ENCODE results near the gene GPR39. TPM values are rescaled to one million over a fixed set of nuclear protein-coding genes. Genes with fewer than 3 reads are reported as not detected.
A peak's percentile ranks its signal among the peaks of the same experiment; 100 is the strongest.

GPR39 gene
- total and polyA plus RNA-seq, 12 donors: 0.04 TPM; not detected in 11

GRCh38 chr2:132642415-132642814, 225.8 kb downstream of the GPR39 start:
- Histone ChIP-seq H3K4me3 (no peak overlapping the region), H3K27me3 (peaks cover 0 to 31% (median 17%) of the 10 kb centered on the region in 7 donors), H3K36me3 (no peaks in the 10 kb centered on the region), H3K4me1 (no peaks in the 10 kb centered on the region), H3K9me3 (no peaks in the 10 kb centered on the region), H3K27ac (no peak overlapping the region)
- 42 to 50% methylated on average over 2 of the region's 2 CpGs for WGBS, 2 donors
- TF ChIP-seq, protein P1, sequence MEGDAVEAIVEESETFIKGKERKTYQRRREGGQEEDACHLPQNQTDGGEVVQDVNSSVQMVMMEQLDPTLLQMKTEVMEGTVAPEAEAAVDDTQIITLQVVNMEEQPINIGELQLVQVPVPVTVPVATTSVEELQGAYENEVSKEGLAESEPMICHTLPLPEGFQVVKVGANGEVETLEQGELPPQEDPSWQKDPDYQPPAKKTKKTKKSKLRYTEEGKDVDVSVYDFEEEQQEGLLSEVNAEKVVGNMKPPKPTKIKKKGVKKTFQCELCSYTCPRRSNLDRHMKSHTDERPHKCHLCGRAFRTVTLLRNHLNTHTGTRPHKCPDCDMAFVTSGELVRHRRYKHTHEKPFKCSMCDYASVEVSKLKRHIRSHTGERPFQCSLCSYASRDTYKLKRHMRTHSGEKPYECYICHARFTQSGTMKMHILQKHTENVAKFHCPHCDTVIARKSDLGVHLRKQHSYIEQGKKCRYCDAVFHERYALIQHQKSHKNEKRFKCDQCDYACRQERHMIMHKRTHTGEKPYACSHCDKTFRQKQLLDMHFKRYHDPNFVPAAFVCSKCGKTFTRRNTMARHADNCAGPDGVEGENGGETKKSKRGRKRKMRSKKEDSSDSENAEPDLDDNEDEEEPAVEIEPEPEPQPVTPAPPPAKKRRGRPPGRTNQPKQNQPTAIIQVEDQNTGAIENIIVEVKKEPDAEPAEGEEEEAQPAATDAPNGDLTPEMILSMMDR (IDR thresholded peaks at IDR 0.05): no peak
- ATAC-seq (peak in 1 of 8 donors; percentile 27), DNase-seq (no peak)
- intact Hi-C loops (cut with DNase I): no loop called here

- H3K9me3 ChIP-seq: no peaks in the 10 kb centered on the region
- ATAC-seq (no peak), DNase-seq (no peak)
- peaks cover 0 to 51% (median 17%) of the 10 kb centered on the region in 7 donors for H3K27me3 ChIP-seq
- H3K36me3 ChIP-seq: no peaks in the 10 kb centered on the region
- TF ChIP-seq, protein P1 (IDR thresholded peaks at IDR 0.05): no peak
- no peaks in the 10 kb centered on the region for H3K4me1 ChIP-seq
- intact Hi-C loops (cut with DNase I): no loop called here
- 82 to 85% methylated on average over 35 of the region's 35 CpGs for WGBS, 2 donors
- H3K27ac ChIP-seq: no peak overlapping the region
- H3K4me3 ChIP-seq: no peak overlapping the region
These were observed 228.6 kb downstream of the GPR39 start for GRCh38 chr2:132645176-132645575.

DNA sequence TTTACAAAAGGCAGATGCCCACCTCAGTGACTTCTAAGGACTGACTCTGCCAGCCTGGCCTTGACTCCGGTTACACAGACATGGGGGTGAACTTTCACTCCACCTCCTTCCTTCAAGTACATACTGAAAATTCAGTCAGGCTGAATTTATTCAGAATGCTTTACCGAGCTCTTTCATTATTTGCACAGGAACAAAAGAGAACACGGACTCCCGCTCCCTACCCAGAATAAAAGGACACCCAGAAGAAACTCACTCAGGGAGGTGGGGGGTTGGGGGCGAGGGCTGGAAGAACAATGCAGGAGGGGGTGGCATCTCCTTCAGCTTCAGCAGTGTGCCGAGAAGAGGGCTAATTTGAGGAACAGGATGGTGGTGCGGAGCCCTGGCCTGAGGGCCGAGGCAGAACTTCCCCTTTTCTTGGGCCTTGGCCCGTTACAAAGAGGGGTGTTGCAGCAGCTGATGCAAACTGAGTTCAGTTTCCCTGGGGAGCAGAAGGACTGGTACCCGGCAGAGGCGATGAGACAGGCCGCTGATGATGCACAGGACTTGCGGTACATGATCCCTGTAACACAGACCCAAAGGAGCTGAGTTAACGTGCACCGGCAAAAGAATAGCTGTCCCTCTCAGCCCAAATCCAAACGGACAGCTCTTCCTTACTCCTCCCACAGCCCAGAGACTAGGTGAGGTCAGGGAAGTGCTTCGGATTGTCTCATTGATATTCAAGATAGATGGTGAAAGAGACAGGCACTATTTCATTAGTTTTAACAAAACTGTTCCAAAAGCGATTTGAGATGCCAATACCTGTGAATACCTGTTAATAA, 229.3 kb downstream of the GPR39 start:
- H3K27ac ChIP-seq: no peak overlapping the region
- TF ChIP-seq, protein P1 (IDR thresholded peaks at IDR 0.05): no peak
- WGBS, 2 donors: 85 to 90% methylated on average over 18 of the region's 18 CpGs
- ATAC-seq (peak in 1 of 8 donors; percentile 27), DNase-seq (no peak)
- no peaks in the 10 kb centered on the region for H3K4me1 ChIP-seq
- no peaks in the 10 kb centered on the region for H3K36me3 ChIP-seq
- intact Hi-C loops (cut with DNase I): no loop called here
- H3K4me3 ChIP-seq: no peak overlapping the region
- H3K9me3 ChIP-seq: no peaks in the 10 kb centered on the region
- peaks cover 0 to 55% (median 14%) of the 10 kb centered on the region in 7 donors for H3K27me3 ChIP-seq

DNA sequence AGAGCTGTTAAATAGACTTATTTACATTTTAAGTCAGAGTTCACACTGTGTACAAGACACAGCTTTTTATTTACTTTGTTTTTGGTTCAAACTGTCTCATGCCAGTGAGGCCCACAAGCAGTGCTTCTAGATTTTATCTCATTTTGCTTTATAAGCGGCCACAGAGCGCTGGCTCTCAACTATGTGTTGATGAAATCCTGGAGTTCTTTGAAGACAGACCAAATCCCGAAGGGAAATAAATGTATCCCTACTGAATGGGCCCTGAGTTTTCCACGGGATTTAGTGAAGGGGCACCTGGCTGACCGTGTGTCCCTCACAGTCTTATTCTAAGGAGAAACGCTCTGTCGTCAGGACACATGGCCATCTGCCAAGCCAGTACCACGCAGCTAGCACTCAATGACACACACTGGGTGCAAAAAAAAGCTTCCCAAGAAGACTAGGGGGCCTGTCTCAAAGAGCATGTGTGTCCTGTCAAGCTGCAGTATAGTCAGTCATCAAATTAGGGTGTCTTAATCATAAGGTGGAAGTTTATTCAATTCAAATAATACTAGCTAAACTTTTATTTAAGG, 230.0 kb downstream of the GPR39 start:
- DNase-seq (no peak), ATAC-seq (no peak)
- 69 to 76% methylated on average over 8 of the region's 8 CpGs for WGBS, 2 donors
- intact Hi-C loops (cut with DNase I): no loop called here
- peaks cover 0 to 60% (median 10%) of the 10 kb centered on the region in 7 donors for H3K27me3 ChIP-seq
- no peak overlapping the region for H3K4me3 ChIP-seq
- no peaks in the 10 kb centered on the region for H3K36me3 ChIP-seq
- H3K9me3 ChIP-seq: no peaks in the 10 kb centered on the region
- H3K4me1 ChIP-seq: no peaks in the 10 kb centered on the region
- TF ChIP-seq, protein P1 (IDR thresholded peaks at IDR 0.05): no peak
- H3K27ac ChIP-seq: no peak overlapping the region

All from heart right ventricle (tissue), 16 donors.